ENCODE results near the gene SUSD5.

The SUSD5 gene

DNA sequence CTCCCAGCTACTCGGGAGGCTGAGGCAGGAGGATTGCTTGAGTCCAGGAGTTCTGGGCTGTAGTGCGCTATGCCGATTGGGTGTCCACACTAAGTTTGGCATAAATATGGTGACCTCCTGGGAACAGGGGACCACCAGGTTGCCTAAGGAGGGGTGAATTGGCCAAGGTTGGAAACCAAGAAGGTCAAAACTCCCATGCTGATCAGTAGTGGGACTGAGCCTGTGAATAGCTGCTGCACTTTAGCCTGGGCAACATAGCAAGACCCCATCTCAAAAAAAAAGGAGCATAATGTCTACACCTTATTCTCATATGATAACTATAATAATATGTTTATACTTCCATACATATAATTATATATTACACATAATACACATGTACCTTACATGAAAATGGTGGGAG lies 115.6 kb downstream of the SUSD5 start:
- Histone ChIP-seq H3K4me1 (ENCODE audit: control extremely low read depth in 1 of 4, control insufficient read depth in 4 of 4, insufficient read depth in 4 of 4, low read length in 3 of 4) (peaks cover 0 to 13% (median 2%) of the 10 kb centered on the region in 4 experiments), H3K4me3 (ENCODE audit: control insufficient read depth in 1 of 7, extremely low read depth in 1 of 7, insufficient read depth in 4 of 7, low read depth in 2 of 7, low read length in 6 of 7) (no peak overlapping the region), H3K27me3 (replicated peaks in 2 of 5; ENCODE audit: control insufficient read depth in 4 of 5, insufficient read depth in 5 of 5, low read length in 4 of 5) (no peaks in the 10 kb centered on the region), H3K9me3 (ENCODE audit: control extremely low read depth in 1 of 5, control insufficient read depth in 4 of 5, insufficient read depth in 2 of 5, low read depth in 1 of 5, low read length in 4 of 5) (no peaks in the 10 kb centered on the region), H3K27ac (ENCODE audit: insufficient read depth in 1 of 2, low read depth in 1 of 2, low read length in 2 of 2, poor library complexity in 1 of 2, severe bottlenecking in 2 of 2) (no peak overlapping the region), H3K36me3 (ENCODE audit: control insufficient read depth in 4 of 4, insufficient read depth in 4 of 4, low read length in 3 of 4) (no peaks in the 10 kb centered on the region)
- ChIA-PET CTCF (no interaction called here), POLR2A (no interaction called here)
- DNase-seq = no peak
- 100% methylated on average over 2 of the region's 3 CpGs for WGBS (ENCODE audit: insufficient coverage)

- peaks cover 0 to 27% (median 13%) of the 10 kb centered on the region in 4 experiments for H3K4me1 ChIP-seq (ENCODE audit: control extremely low read depth in 1 of 4, control insufficient read depth in 4 of 4, insufficient read depth in 4 of 4, low read length in 3 of 4)
- no peaks in the 10 kb centered on the region for H3K27me3 ChIP-seq (replicated peaks in 2 of 5; ENCODE audit: control insufficient read depth in 4 of 5, insufficient read depth in 5 of 5, low read length in 4 of 5)
- no peaks in the 10 kb centered on the region for H3K36me3 ChIP-seq (ENCODE audit: control insufficient read depth in 4 of 4, insufficient read depth in 4 of 4, low read length in 3 of 4)
- no peak overlapping the region for H3K4me3 ChIP-seq (ENCODE audit: control insufficient read depth in 1 of 7, extremely low read depth in 1 of 7, insufficient read depth in 4 of 7, low read depth in 2 of 7, low read length in 6 of 7)
- CTCF ChIA-PET = interaction anchor here (0.8 to 1.4 kb wide), 2 partner anchors 11 to 14 kb away, joined by 3 to 4 read pairs; partner anchors contain the start of gene CRTAP
- no peaks in the 10 kb centered on the region for H3K9me3 ChIP-seq (ENCODE audit: control extremely low read depth in 1 of 5, control insufficient read depth in 4 of 5, insufficient read depth in 2 of 5, low read depth in 1 of 5, low read length in 4 of 5)
- POLR2A ChIA-PET = no interaction called here
- 86% methylated on average over 1 of the region's 2 CpGs for WGBS (ENCODE audit: insufficient coverage)
- no peak overlapping the region for H3K27ac ChIP-seq (ENCODE audit: insufficient read depth in 1 of 2, low read depth in 1 of 2, low read length in 2 of 2, poor library complexity in 1 of 2, severe bottlenecking in 2 of 2)
- DNase-seq = no peak
Measured at GRCh38 chr3:33100229-33100628, 118.4 kb downstream of the SUSD5 start.
